Myocyte (in vitro differentiated cells): ENCODE data around the gene BCL11B. TPM values are rescaled to one million over a fixed set of nuclear protein-coding genes. Genes with fewer than 3 reads are reported as not detected.

Source experiments
- DNase-seq: peaks from one replicate; pipeline ENCODE4 v3.0.0-alpha.2; 2012; ENCODE audit warnings: low read depth
- polyA plus RNA-seq: library from polyadenylated mRNA; unstranded; fragments of >200 nt; gene quantifications from one replicate; pipeline ENCODE4 v1.2.1, GENCODE V29; 2012; ENCODE audit warnings: missing spikeins
- total RNA-seq: library from RNA; depleted of rRNA; stranded (reverse); fragments of >200 nt; gene quantifications from 2 replicates; pipeline ENCODE4 v1.2.3, GENCODE V29; 2014

Gene BCL11B
- total RNA-seq: 0.03 and 0.05 TPM in 2 replicates
- not detected for polyA plus RNA-seq

DNA sequence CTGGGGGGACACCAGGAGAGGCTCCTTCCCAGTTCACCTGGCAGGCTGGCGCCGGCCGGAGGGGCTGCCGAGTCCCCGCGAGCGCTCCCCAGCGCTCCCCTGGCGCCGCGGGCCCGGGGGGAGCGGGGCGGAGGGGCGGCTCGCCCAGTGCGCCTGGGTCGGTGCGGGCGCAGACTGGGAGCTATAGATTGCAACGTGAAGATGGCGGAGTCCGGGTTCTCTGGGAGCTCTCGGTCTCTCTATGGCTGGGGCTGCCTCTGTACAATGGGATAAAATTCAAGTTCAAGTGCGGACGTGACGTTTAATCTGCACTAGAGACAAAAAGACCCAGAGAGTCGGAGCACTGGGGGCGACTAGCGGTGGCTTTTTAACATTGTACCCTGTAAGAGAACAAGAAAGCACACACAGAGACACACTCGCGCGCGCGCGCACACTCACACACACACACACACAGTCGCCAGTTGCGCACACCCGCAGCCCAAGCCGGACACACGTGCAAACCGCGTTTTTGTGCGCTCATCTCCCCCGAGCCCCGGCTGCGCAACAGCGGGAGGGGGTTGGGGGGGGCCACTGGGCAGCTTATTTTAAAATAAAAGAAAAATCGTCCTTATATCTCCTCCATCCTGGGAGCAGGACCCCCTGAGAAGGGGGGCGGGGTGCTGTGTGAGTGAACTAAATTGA is at the start of gene BCL11B:
Gene BCL11B (minus strand): TSS at position 247 of the 681 bp plus-strand sequence. CDS start 979 bp downstream, outside the sequence.
- peak; percentile 78 for DNase-seq

GRCh38 chr14:99321236-99321925 is 49.4 kb upstream of the BCL11B start:
- no peak for DNase-seq

GRCh38 chr14:99320621-99321235 is 48.7 kb upstream of the BCL11B start:
- no peak for DNase-seq

- DNase-seq: peak; percentile 19
These were observed 48.1 kb upstream of the BCL11B start for GRCh38 chr14:99320105-99320572.

GRCh38 chr14:99318959-99319295 is 46.9 kb upstream of the BCL11B start:
- DNase-seq: no peak

- DNase-seq: peak; percentile 86
These were observed 46.3 kb upstream of the BCL11B start for GRCh38 chr14:99318091-99318958.

- DNase-seq: no peak
These were observed 45.5 kb upstream of the BCL11B start for GRCh38 chr14:99317231-99318090.

- peak; percentile 6 for DNase-seq
These were observed 44.5 kb upstream of the BCL11B start for GRCh38 chr14:99316281-99317163.

DNA sequence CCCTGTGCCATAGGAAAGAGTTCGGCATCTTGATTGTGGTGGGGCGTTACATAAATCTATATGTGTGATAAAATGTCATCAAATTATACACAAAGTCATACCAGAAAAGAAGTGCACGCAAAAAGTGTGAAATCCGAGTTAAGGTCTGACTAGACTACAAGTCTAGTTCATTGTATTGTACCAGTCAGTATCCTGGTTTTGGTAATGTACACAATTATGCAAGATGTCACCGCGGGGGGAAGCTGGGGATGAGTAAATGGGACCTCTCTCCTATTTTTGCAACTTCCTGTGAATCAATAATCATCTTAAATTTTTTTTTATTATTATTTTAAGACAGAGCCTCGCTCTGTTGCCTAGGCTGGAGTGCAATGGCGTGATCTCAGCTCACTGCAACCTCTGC is 43.2 kb upstream of the BCL11B start:
- DNase-seq: no peak

GRCh38 chr14:99314623-99315022 is 42.6 kb upstream of the BCL11B start:
- no peak for DNase-seq

DNA sequence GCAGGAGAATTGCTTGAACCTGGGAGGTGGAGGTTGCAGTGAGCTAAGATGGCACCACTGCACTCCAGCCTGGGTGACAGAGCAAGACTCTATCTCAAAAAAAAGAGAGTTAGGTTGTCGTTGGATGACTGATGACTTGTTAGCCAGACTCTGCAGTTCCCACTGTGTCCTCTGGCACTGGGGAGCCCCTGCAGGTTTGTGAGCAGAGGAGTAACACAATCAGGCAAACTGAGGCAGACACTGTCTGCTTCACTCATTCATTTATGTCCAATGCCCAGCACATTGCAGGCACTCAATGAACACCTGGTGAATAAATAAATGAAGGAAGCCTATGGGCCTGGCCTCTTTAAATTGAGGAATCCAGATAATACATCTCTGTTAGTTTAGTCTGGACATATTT is 41.2 kb upstream of the BCL11B start:
- DNase-seq: no peak

GRCh38 chr14:99312106-99312505 is 40.1 kb upstream of the BCL11B start:
- no peak for DNase-seq

GRCh38 chr14:99309220-99309766 is 37.3 kb upstream of the BCL11B start:
- no peak for DNase-seq

DNA sequence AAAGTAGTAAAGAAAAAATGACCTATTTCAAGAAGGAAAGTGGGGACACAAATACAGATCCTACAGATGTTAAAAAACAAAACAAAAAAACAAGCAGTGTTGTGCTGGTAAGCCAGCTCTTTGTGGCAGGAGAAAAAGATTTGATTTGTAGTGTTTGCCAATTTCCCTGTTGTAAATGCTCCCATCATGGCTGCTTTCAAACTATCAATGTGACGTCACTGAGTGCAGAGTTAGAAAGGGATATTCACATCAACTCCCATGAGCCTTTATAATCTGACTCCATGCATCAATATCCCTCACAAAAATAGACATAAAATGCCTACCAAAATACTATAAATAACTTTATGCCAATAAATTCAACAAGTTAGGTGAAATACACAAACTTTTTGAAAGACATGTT is 32.2 kb upstream of the BCL11B start:
- DNase-seq: no peak

DNA sequence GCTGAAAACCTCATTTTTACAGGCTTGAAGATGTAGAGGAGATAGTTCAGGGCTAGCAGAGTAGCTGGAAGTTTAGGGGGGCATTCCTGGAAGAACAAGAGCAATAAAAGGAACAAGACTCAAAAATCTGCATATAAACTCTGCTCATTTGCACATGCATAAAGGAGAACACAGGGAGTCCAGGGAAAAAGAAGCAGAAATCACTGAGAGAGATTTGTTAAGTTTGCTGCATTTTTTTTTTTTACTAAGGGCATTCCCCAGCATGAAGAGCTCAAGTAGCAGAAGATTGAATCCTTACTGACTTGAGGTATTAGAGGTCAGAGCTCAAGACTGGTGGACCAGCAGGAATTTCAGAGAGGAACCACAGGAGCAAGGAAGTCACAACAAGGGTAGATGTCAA is 28.2 kb upstream of the BCL11B start:
- DNase-seq: no peak

DNA sequence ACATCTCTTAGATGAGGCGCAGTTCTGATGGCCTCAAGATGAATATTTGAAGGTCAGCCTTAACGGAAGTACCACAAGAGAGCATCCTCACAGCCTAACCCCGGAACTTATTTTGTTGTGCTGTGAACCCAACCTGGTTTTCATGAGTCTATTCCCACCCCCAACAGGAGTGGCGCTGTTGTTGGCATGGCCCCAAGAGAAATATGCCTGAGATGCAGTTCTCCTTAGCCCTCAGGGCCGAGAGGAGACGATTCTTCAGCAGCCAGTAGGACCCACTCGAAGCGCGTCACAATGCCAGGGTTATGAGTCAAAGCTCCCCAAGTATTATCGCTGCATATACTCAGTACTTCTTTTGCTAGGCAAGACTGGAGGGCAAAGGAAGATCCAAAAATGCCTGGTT is 24.5 kb upstream of the BCL11B start:
- DNase-seq: no peak

DNA sequence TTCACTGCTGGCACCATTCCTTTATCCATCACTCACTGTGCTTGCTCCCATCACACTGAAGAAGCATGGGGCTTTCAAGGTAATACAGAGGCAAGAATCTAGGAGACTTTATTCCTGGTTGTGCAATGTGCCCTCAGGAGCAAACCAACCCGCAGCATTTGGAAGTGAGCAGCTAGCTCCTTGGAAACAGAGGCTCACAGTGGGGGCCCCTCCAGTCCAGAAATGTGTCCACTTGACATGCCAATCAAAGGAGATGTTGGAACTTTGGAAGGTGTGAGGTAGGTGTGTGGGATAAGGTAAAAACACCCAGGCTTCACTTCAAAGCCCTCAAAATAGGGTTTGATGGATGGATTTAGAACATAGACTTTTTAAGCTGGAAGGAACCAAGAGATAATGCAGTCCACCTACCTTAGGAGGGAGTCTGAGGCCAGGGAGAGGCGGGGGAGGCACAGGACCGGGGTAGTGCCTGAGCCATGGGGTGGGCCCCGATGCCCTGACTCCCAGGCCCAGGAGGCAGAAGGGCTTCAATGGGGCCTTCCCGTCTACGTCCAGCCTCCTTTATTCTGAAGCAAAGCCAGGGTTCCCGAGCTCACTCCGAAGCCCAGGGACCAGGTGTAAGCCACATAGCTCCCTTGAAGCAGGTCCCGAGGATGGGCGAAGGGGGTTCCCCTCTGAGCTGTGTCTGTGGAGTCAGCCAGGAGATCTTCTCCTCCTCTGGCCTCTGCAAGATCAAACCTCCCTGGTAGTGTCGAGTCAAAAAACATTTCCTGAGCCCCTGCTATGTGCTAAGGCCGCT is 17.6 kb upstream of the BCL11B start:
- no peak for DNase-seq

GRCh38 chr14:99288948-99289347 is 17.0 kb upstream of the BCL11B start:
- DNase-seq: no peak
